IMR-90 (cell line): Measurements from ENCODE around the gene PNPLA2. TPM values are rescaled to one million over a fixed set of nuclear protein-coding genes. Genes with fewer than 3 reads are reported as not detected.

Source experiments
- ATAC-seq: fragments of 200-7000 bp; cut with Tn5 transposase; 2 replicates; pipeline ENCODE4 v1.9.1; 2020; ENCODE audit warnings: low read depth, mild to moderate bottlenecking, moderate library complexity
- BruUV-seq: library from RNA; stranded (reverse); fragments of 400-500 nt; replicated peaks from 2 replicates; lab custom pipeline; 2021; lab: Mats Ljungman, UMichigan
- CTCF ChIA-PET: fragments of 300-600 bp; formaldehyde crosslinking; extraction: SDS; loops from one replicate; lab custom pipeline; 2021; ENCODE audit warnings: antibody characterized with exemption; lab: Yijun Ruan, JAX
- POLR2A ChIA-PET: fragments of 300-600 bp; sonication (Branson Sonifier 250); formaldehyde crosslinking; loops from one replicate; lab custom pipeline; 2022; ENCODE audit warnings: antibody characterized with exemption; ENCODE audit not compliant: unreplicated experiment; lab: Charles Lee
- DNase-seq: peaks from one replicate; pipeline ENCODE4 v3.0.0; 2013
- H2AFZ ChIP-seq: replicated peaks from 2 replicates; pipeline ENCODE3; 2013; ENCODE audit warnings: low read length, mild to moderate bottlenecking; ENCODE audit not compliant: poor library complexity
- H2AK5ac ChIP-seq: 2 replicates; pipeline ENCODE4 v1.6.1; 2013; ENCODE audit warnings: low read depth, low read length, inconsistent platforms
- H2AK9ac ChIP-seq: replicated peaks from 2 replicates; pipeline ENCODE3; 2013; ENCODE audit warnings: mild to moderate bottlenecking, low read depth, low read length, moderate library complexity; ENCODE audit not compliant: poor library complexity
- H2BK120ac ChIP-seq: 2 replicates; pipeline ENCODE4 v1.6.1; 2013; ENCODE audit warnings: low read depth, low read length, inconsistent platforms
- H2BK15ac ChIP-seq: 3 replicates; pipeline ENCODE4 v1.6.1; 2013; ENCODE audit warnings: low read depth, low read length, inconsistent platforms
- H2BK20ac ChIP-seq: 2 replicates; pipeline ENCODE4 v1.6.1; 2013; ENCODE audit warnings: low read depth, mild to moderate bottlenecking, inconsistent platforms, low read length, moderate library complexity
- H2BK5ac ChIP-seq: 2 replicates; pipeline ENCODE4 v1.6.1; 2013; ENCODE audit warnings: mild to moderate bottlenecking, low read depth, low read length, inconsistent platforms; ENCODE audit not compliant: poor library complexity, severe bottlenecking
- H3K14ac ChIP-seq: replicated peaks from 2 replicates; pipeline ENCODE4 v1.6.1; 2013; ENCODE audit warnings: low read depth, low read length, inconsistent platforms
- H3K18ac ChIP-seq: 2 replicates; pipeline ENCODE4 v1.6.1; 2013; ENCODE audit warnings: low read depth, low read length, control low read depth
- H3K23ac ChIP-seq: 2 replicates; pipeline ENCODE4 v1.6.1; 2013; ENCODE audit warnings: low read depth, low read length, inconsistent platforms
- H3K27ac ChIP-seq: 2 replicates; pipeline ENCODE4 v1.5.1; 2013; ENCODE audit warnings: mild to moderate bottlenecking, control low read depth, low read length; ENCODE audit not compliant: insufficient read depth
- H3K27me3 ChIP-seq: 2 replicates; pipeline ENCODE4 v1.6.1; 2013; ENCODE audit warnings: low read length; ENCODE audit not compliant: control insufficient read depth, insufficient read depth
- H3K36me3 ChIP-seq: 2 replicates; pipeline ENCODE4 v1.6.1; 2013; ENCODE audit warnings: low read length, mixed read lengths; ENCODE audit not compliant: control insufficient read depth, insufficient read depth
- H3K4ac ChIP-seq: 2 replicates; pipeline ENCODE4 v1.6.1; 2013; ENCODE audit warnings: low read depth, low read length, inconsistent platforms
- H3K4me1 ChIP-seq: 2 replicates; pipeline ENCODE4 v1.6.1; 2013; ENCODE audit warnings: low read length, mixed read lengths; ENCODE audit not compliant: control insufficient read depth, insufficient read depth
- H3K4me2 ChIP-seq: 2 replicates; pipeline ENCODE4 v1.6.1; 2013; ENCODE audit warnings: low read depth, mild to moderate bottlenecking, control low read depth, low read length, moderate library complexity
- H3K4me3 ChIP-seq: 2 replicates; pipeline ENCODE4 v1.5.1; 2013; ENCODE audit warnings: low read depth, mild to moderate bottlenecking, control low read depth, low read length, moderate library complexity; ENCODE audit not compliant: insufficient read depth
- H3K56ac ChIP-seq: 2 replicates; pipeline ENCODE4 v1.6.1; 2013; ENCODE audit warnings: low read length, inconsistent platforms; ENCODE audit not compliant: insufficient read depth; ENCODE audit errors: extremely low read depth
- H3K79me1 ChIP-seq, 2 experiments: 2 replicates each; pipeline ENCODE4 v1.6.1; 2013; ENCODE audit warnings: low read length in 2 of 2, inconsistent platforms in 1 of 2, low read depth in 1 of 2
- H3K9ac ChIP-seq: 2 replicates; pipeline ENCODE4 v1.6.1; 2013; ENCODE audit warnings: low read depth, low read length, control low read depth
- H3K9me1 ChIP-seq: 2 replicates; pipeline ENCODE4 v1.6.1; 2013; ENCODE audit warnings: low read length, inconsistent platforms; ENCODE audit not compliant: insufficient read depth
- H3K9me3 ChIP-seq: 2 replicates; pipeline ENCODE4 v1.6.1; 2013; ENCODE audit warnings: low read length; ENCODE audit not compliant: control insufficient read depth, insufficient read depth
- H4K20me1 ChIP-seq: 2 replicates; pipeline ENCODE4 v1.6.1; 2013; ENCODE audit warnings: low read length, inconsistent platforms; ENCODE audit not compliant: insufficient read depth
- H4K5ac ChIP-seq: 2 replicates; pipeline ENCODE4 v1.6.1; 2013; ENCODE audit warnings: mild to moderate bottlenecking, low read depth, low read length, control low read depth
- H4K8ac ChIP-seq, 2 experiments: 2 replicates each; pipeline ENCODE4 v1.6.1; 2013; ENCODE audit warnings: low read depth in 2 of 2, low read length in 2 of 2, control low read depth in 1 of 2, inconsistent platforms in 1 of 2
- H4K91ac ChIP-seq: 2 replicates; pipeline ENCODE4 v1.6.1; 2013; ENCODE audit warnings: low read depth, low read length, inconsistent platforms; ENCODE audit not compliant: insufficient read depth
- BHLHE40 ChIP-seq: fragments of 150-350 bp; IDR thresholded peaks from 2 replicates; pipeline ENCODE4 v1.6.1; 2016; ENCODE audit warnings: mild to moderate bottlenecking, low read depth, low read length
- CEBPB ChIP-seq: IDR thresholded peaks from 2 replicates; pipeline ENCODE4 v1.6.1; 2012; ENCODE audit warnings: low read depth, low read length, improper control_type of control experiment
- CHD1 ChIP-seq: IDR thresholded peaks from 2 replicates; pipeline ENCODE4 v1.6.1; 2012; ENCODE audit warnings: low read depth, low read length, improper control_type of control experiment
- CTCF ChIP-seq: conservative IDR thresholded peaks from 2 replicates; pipeline ENCODE4 v1.5.1; 2012; ENCODE audit warnings: mild to moderate bottlenecking, low read depth, low read length, improper control_type of control experiment
- ELK1 ChIP-seq: fragments of 150-350 bp; IDR thresholded peaks from 2 replicates; pipeline ENCODE4 v1.6.1; 2016; ENCODE audit warnings: low read depth, mild to moderate bottlenecking, low read length, moderate library complexity, borderline replicate concordance
- FOS ChIP-seq: fragments of 150-350 bp; IDR thresholded peaks from 2 replicates; pipeline ENCODE4 v1.6.1; 2016; ENCODE audit warnings: low read depth, low read length
- MAFK ChIP-seq: IDR thresholded peaks from 2 replicates; pipeline ENCODE4 v1.6.1; 2012; ENCODE audit warnings: low read depth, low read length, improper control_type of control experiment
- MAZ ChIP-seq: IDR thresholded peaks from 2 replicates; pipeline ENCODE4 v1.6.1; 2012; ENCODE audit warnings: low read depth, mild to moderate bottlenecking, low read length, improper control_type of control experiment, moderate library complexity, borderline replicate concordance
- MXI1 ChIP-seq: IDR thresholded peaks from 2 replicates; pipeline ENCODE4 v1.6.1; 2012; ENCODE audit warnings: low read depth, mild to moderate bottlenecking, low read length, moderate library complexity, borderline replicate concordance
- NFE2L2 ChIP-seq: fragments of 150-350 bp; IDR thresholded peaks from 2 replicates; pipeline ENCODE4 v1.6.1; 2016; ENCODE audit warnings: low read depth, mild to moderate bottlenecking, low read length
- POLR2A ChIP-seq: IDR thresholded peaks from 2 replicates; pipeline ENCODE4 v1.6.1; 2012; ENCODE audit warnings: mild to moderate bottlenecking, low read depth, low read length
- RAD21 ChIP-seq: IDR thresholded peaks from 2 replicates; pipeline ENCODE4 v1.6.1; 2012; ENCODE audit warnings: low read length, improper control_type of control experiment
- RCOR1 ChIP-seq: IDR thresholded peaks from 2 replicates; pipeline ENCODE4 v1.6.1; 2012; ENCODE audit warnings: mild to moderate bottlenecking, low read length, improper control_type of control experiment; ENCODE audit not compliant: insufficient replicate concordance
- RFX5 ChIP-seq: IDR thresholded peaks from 2 replicates; pipeline ENCODE4 v1.8.0; 2012; ENCODE audit warnings: low read depth, mild to moderate bottlenecking, low read length, moderate library complexity
- SMC3 ChIP-seq: fragments of 150-350 bp; IDR thresholded peaks from 2 replicates; pipeline ENCODE4 v1.6.1; 2016; ENCODE audit warnings: low read depth, mild to moderate bottlenecking, antibody characterized with exemption, low read length, moderate library complexity
- USF2 ChIP-seq: fragments of 150-350 bp; IDR thresholded peaks from 2 replicates; pipeline ENCODE4 v1.6.1; 2017; ENCODE audit warnings: mild to moderate bottlenecking, antibody characterized with exemption, low read length, low read depth
- WGBS, 2 experiments: methylation state at CpG; one replicate each; pipeline versions ENCODE4 v1.1.5 to v1.1.7; 2013; ENCODE audit warnings: missing lambda C conversion rate in 2 of 2; ENCODE audit not compliant: insufficient read length in 1 of 2; ENCODE audit errors: extremely low coverage in 2 of 2; 5-methylcytosine and 5-hydroxymethylcytosine counted together
- dilution Hi-C: fragments of 300-500 bp; cut with HindIII; formaldehyde crosslinking; loops from one replicate; pipeline ENCODE4 v1.14.3; 2018; ENCODE audit warnings: low sequenced_read_pairs; ENCODE audit not compliant: unreplicated experiment
- in situ Hi-C: fragments of 300-500 bp; cut with MboI; formaldehyde crosslinking; loops from 3 replicates; pipeline ENCODE4 v1.14.3; 2019; ENCODE audit warnings: low sequenced_read_pairs, inconsistent platforms, mixed read lengths
- intact Hi-C: fragments of 100-400 bp; cut with micrococcal nuclease; formaldehyde crosslinking; loops from 2 replicates; pipeline ENCODE4 v1.10.0; 2022
- polyA plus RNA-seq, 3 experiments: library from polyadenylated mRNA; depleted of rRNA; stranded (reverse); fragments of >200 nt; gene quantifications; 2 replicates each; pipeline ENCODE4 v1.2.3, GENCODE V29; 2012; ENCODE audit warnings: low replicate concordance in 1 of 3
- total RNA-seq: library from RNA; depleted of rRNA; stranded (reverse); fragments of >200 nt; gene quantifications from 2 replicates; pipeline ENCODE4 v1.2.3, GENCODE V29; 2012

The PNPLA2 gene
- total and polyA plus RNA-seq, 2 of the 4 experiments (the other 2 are of a cell fraction), result 7.0 to 94.3 TPM

GRCh38 chr11:802018-802617 lies 16.6 kb upstream of the PNPLA2 start:
- peaks cover 8% of the 10 kb centered on the region for H4K20me1 ChIP-seq
- no peak overlapping the region for H3K27ac ChIP-seq
- H3K79me1 ChIP-seq, result peaks cover 2 to 29% of the 10 kb centered on the region in 2 experiments; a peak in 3 of 4 replicates
- POLR2A ChIA-PET, result no interaction called here
- no peak overlapping the region for H4K5ac ChIP-seq
- dilution Hi-C loops, result no loop called here
- no peak overlapping the region for H3K18ac ChIP-seq
- H2BK120ac ChIP-seq, result no peak overlapping the region
- peaks cover 18% of the 10 kb centered on the region for H3K4me1 ChIP-seq
- H4K8ac ChIP-seq, result no peak overlapping the region
- CTCF ChIA-PET, result no interaction called here
- no peaks in the 10 kb centered on the region for H3K27me3 ChIP-seq
- H2AK5ac ChIP-seq, result no peak overlapping the region
- H3K23ac ChIP-seq, result no peak overlapping the region
- H3K56ac ChIP-seq, result no peak overlapping the region
- no peak overlapping the region for H3K4ac ChIP-seq
- 96% methylated on average over 14 of the region's 21 CpGs; no CpG with 5 or more reads in 1 of the 2 experiments for WGBS, 2 experiments
- H3K36me3 ChIP-seq, result peaks cover 26% of the 10 kb centered on the region
- H3K9me3 ChIP-seq, result no peaks in the 10 kb centered on the region
- no TSS peak for BruUV-seq
- no peak overlapping the region for H2BK5ac ChIP-seq
- intact Hi-C loops, result no loop called here
- no peaks in the 10 kb centered on the region for H3K9me1 ChIP-seq
- no peak for DNase-seq
- H3K14ac ChIP-seq, result no peak overlapping the region
- no peak overlapping the region for H3K4me2 ChIP-seq
- no peak for ATAC-seq
- no peak overlapping the region for H2BK20ac ChIP-seq
- H2AFZ ChIP-seq, result no peak overlapping the region
- in situ Hi-C loops, result no loop called here
- TF ChIP-seq RCOR1, result no peak
- no peak for TF ChIP-seq CHD1
- no peak for TF ChIP-seq CTCF
- no peak for TF ChIP-seq MXI1
- no peak for TF ChIP-seq RFX5
- TF ChIP-seq CEBPB, result no peak
- no peak for TF ChIP-seq MAZ
- TF ChIP-seq SMC3, result no peak
- TF ChIP-seq USF2, result no peak
- TF ChIP-seq FOS, result no peak
- TF ChIP-seq ELK1, result no peak
- no peak for TF ChIP-seq MAFK
- TF ChIP-seq BHLHE40, result no peak
- no peak for TF ChIP-seq RAD21
- no peak for TF ChIP-seq POLR2A
- TF ChIP-seq NFE2L2, result no peak
- peak overlapping the region; percentile 82 for H2AK9ac ChIP-seq
- H3K4me3 ChIP-seq, result no peak overlapping the region
- no peak overlapping the region for H3K9ac ChIP-seq
- no peak overlapping the region for H2BK15ac ChIP-seq
- no peak overlapping the region for H4K91ac ChIP-seq
